EL (cell line): Measurements from ENCODE around the gene TMEM164.

Experiments used
- DNase-seq: peaks from one replicate; pipeline ENCODE4 v3.0.0-alpha.2; 2016

Gene TMEM164

DNA sequence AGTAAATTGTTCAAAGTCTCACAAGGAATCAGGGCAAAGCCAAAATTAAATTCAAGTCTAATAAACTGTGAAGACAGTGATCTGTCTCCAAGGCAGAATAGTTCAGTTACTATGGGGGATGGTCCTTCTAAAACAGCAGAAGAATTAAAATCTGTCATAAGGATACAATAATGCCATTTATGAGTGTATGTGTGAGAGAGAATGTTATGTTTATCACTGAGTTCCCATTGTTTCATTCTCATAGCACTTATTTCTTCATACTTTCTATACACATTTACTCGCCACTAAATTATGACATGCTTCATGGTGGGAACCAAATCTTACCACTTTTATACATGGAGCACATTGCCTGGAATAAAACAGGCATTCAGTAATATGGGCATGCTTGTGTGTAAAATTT lies 212.5 kb downstream of the TMEM164 start:
- no peak for DNase-seq

DNA sequence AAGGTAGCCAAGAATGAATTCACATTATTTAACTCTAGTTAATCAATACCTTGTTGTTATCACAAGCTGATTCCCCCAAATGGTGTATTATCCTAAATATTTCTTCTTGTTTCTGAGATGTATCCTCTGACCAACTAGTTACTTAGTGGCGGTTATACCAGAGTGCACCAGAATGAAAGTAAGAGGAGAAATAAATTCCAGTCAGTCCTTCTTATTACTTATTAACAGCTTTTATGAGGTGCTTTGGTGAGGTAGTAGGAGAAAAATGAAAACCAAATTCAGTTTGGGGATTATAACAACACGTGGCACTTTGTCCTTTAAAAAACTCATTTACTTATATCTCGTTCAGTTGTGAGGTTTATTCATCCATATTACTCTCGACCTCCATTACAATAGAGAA lies 213.1 kb downstream of the TMEM164 start:
- no peak for DNase-seq

DNA sequence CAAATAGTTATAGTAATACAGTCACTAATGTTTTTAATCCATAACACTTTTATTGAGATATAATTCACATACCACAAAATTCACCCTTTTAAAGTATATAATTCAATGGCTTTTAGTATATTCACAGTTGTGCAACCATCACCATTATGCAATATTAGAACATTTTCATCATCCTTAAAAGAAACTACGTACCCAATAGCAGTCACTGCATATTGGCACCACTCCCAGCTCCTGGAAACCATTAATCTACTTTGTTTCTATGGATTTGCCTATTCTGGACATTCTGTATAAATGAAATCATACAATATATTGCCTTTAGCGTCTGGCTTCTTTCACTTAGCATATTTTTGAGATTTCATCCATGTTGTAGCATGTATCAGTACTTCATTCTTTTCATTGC lies 215.7 kb downstream of the TMEM164 start:
- DNase-seq, result peak; percentile 24

DNA sequence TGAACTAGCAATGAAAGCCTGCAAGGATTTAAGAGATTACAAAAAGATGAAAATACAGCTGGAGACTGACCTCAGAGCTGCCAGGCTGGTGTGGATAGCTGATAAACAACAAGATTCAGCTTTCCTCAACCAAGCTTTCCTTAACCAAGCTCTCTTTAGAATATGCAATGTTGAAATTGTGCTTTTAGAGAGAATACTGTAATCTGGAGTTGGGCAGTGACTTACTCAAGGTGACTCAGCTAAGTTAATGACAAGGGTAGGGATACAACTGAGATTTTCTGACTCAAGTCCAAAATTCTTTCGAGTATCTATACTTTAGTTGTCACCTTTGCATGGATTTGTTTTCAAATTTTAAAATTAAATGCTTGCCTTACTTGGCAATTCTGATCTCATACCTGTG lies 217.0 kb downstream of the TMEM164 start:
- DNase-seq, result peak; percentile 49

DNA sequence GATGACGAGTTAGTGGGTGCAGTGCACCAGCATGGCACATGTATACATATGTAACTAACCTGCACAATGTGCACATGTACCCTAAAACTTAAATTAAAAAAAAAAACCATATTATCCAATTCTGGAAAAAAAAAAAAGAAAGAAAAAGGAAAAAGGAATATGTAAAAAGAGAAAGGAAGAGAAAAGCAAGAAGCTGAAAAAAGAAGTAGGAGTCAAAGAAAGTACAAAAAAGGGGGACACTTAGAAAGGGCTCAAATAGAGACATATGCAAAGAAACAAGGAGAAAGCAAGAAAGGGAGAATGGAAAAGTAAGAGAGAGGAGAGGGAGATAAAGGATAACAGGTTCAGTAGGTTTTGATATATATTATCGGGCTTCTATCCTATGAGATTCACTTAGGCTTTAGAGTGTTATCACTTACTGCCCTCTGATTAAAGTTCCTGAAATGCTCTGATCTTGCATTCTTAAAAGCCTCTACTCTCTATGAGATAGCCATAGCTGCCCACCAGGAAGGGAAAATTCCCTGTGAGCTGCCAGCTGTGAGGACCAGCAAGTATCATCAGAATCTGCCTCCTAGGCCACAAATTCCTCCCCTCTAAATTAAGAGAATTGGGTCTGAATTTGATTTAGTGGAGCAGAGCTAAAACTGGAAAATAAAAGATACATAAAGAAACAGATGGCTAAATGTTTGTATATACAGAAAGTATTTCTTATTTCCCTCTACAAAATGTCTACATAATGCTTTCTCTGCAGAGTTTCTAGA lies 219.8 kb downstream of the TMEM164 start:
- no peak for DNase-seq

DNA sequence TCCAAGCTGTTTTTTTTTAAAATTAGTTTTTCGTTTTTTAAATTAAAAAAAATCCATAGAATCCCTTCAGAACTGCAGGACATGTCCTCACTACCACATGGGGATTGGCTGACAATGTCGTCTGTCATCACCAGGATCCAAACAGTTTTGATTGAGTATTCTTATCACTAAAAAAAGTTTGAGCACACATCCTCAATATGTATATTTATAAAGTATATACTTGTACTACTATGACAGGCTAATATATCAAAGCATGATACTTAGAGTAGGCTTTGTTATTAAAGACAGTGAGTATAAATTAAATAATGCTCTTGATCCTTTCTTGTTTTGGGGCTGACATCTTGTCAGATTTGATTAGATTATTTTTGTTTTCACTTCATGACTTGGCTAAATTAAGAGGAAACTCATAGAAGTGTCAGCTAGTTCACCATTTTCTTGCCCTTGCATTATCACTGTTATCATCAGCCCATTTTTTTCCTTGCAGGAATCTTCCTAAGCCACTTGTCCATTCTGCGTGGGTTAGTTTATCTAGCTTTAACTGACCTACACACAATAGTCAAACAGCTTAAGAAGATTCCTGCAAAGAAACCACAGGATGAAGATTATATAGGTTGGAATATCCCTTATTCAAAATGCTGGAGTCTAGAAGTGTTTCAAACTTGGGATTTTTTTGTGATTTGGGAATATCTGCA lies 222.2 kb downstream of the TMEM164 start:
- DNase-seq, result no peak

DNA sequence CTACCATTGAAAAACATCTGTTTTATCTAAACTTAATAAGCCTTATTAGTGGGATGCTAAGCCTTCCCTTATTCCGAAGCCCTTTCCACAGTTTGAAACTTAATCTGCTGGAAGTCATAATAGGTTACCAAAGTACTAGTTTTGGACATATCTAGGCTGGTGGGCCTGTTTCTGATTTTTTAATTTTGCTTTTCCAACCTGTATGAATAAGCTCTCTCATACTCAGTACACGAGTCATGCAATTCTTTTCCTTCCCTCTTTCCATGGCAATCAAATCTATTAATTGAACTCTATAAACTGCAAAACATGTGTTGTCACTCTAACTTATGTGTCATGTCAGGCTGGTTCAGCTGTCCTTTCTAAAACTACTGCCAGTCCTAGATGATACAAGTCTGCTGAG lies 224.0 kb downstream of the TMEM164 start:
- DNase-seq, result peak; percentile 51
